ENCODE measurements around the gene RAC3.

RAC3 gene

DNA sequence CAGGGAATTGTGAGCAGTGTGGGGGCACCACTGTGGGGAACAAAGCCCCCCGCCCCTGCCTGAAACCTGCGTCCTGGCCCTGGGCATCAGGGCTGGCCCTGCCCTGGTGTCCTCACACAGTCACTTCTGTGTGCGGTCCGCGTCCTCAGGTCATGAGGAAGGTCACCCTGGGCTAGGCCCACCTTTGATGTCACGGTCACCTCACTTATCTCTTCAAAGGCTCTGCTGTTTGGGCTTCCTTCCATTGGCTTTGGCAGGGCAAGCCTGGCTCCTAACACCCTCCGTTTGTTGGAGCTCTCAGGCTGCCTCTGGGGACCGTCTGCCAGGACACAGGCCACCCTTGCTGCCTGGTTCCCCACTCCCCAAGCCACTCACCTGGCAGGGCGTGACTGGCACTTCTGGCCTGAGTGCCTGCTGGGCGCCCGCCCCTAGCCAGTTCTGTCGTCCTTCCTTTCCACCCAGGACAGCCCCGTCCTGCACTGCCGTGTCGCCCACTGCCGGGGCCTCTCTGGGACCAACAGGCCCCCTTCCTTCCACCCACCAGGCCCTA, 17.6 kb upstream of the RAC3 start:
- DNase-seq = no peak

- no peak for DNase-seq
These were observed 17.0 kb upstream of the RAC3 start for GRCh38 chr17:82014432-82014831.

DNA sequence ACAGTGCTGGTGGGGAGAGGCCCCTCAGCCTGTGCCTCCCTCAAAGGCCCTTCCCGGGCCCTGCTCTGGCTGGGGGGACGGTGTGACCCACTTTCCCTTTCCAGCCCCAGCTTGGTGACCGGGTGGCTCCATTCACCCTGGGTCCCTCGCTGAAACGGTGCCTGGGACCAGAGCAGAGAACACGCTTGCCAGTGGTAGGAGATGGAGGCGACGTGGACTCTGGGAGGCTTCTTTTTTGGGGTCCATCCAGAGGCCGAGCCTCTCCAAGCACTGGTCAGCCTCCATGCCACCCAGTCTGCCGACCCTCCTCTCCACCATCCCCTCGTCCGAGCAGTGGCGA, 16.5 kb upstream of the RAC3 start:
- DNase-seq = no peak

- DNase-seq = no peak
These were observed 16.0 kb upstream of the RAC3 start for GRCh38 chr17:82015311-82015971.

- DNase-seq = no peak
These were observed 15.2 kb upstream of the RAC3 start for GRCh38 chr17:82016061-82016874.

DNA sequence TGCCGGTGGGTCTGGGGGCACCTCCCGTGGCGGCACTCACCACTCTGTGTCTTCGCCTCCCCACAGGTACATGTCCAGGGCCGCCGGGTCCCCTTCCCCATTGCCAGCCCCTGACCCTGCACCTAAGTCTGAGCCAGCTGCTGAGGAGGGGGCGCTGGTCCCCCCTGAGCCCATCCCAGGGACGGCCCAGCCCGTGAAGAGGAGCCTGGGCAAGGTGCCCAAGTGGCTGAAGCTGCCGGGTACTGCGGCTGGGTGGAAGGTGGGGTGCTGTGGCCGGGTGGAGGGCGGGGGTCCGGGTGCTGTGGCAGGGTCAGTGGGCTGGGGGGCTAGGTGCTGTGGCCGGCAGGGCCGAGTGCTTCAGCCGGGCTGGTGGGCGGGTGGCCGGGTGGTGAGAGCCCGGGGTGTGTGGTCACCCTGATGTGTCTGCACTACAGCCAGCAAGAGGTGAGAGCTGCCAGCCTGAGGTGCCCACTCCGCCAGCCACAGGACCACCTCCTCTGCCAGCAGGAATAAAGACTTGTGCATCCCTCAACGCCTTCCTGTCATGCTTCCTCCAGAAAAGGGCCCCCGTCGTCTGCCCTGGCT, 14.5 kb upstream of the RAC3 start:
- DNase-seq = no peak

- DNase-seq = no peak
These were observed 13.8 kb upstream of the RAC3 start for GRCh38 chr17:82017612-82018151.

DNA sequence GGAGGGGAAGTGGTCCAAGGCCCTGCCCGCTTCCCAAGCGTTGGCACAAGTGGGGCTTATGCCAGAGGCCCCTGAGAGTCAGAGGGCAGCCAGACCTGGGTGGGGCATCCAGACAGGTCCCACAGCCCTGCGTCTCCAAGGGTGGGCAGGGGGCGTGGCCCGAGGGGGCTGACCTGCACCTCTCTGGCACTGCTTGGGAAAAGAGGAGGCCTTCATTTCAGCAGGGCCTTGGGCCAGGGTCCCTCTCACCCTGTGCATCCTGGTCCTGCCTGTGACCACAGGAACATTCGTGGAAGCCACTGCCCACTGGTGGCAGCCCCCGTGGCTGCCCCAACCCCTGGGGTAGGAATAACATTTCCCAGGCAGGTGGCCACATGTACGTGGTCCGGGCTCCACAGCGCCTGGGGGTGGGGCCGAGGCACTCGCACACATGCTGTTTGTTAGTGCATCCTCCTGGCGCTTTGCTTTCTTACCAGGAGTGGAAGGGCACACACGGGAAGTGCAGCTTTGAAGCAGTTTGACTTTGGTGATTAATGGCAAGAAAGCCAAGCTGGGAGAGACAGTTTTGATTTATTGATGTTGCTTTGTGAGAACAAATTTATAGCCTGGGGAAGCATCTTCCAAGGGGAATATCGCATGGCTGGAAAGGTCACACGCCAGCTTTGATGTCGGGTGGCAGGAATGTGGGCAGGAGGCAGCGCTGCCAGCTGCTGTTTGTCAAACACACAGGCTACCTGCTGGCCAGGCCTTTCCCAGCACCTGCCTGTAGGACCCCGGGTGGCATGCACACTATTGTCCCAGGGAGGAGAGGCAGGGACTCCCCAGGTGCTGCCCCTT, 13.1 kb upstream of the RAC3 start:
- no peak for DNase-seq

- no peak for DNase-seq
These were observed 12.3 kb upstream of the RAC3 start for GRCh38 chr17:82018989-82019689.

DNA sequence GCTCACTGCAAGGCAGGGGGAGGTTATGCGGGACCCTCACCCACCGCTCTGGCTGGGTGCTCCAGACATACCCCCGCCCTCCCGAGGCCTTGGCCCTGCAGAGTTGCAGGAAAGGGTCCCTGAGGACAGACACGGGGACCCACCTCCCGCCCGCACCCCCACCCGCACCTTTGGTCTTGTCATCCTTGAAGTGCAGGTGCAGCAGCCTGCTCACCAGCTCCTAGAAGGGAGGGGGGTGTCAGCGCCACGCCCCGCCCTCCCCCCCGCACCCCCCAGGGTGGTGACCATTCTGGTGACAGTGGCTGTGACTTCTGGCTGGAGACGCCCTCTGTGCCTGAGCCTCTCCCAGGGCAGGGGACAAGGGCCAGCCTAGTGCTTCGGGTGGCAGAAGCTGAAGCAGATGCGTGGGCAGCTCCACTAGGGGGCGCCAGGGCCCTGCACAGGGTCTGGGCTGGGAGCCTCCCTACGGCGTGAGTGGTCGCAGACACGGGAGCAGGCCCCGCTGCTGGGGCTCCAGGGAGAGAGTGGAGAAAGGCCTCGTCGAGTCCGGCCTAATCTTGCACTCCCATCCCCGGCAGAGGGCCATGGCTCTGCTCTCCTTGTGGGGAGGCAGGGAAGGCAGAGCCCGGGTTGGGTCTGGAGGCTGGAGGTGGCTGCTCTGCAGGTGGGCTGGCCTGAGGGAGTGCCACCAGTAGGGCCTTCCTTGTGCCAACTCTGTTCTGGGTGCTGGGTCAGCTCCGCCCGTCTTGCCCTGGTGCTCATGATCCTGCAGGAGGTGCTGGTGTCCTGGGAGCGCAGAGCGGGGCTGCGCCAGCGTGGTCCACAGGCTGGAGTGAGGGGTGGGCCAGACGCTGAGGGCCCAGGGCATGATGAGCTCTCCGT, 11.5 kb upstream of the RAC3 start:
- DNase-seq = peak; percentile 70 to 75

GRCh38 chr17:82020572-82021106, 10.8 kb upstream of the RAC3 start:
- DNase-seq = no peak

GRCh38 chr17:82021107-82021899, 10.2 kb upstream of the RAC3 start:
- DNase-seq = no peak

GRCh38 chr17:82021900-82022309, 9.6 kb upstream of the RAC3 start:
- no peak for DNase-seq

DNA sequence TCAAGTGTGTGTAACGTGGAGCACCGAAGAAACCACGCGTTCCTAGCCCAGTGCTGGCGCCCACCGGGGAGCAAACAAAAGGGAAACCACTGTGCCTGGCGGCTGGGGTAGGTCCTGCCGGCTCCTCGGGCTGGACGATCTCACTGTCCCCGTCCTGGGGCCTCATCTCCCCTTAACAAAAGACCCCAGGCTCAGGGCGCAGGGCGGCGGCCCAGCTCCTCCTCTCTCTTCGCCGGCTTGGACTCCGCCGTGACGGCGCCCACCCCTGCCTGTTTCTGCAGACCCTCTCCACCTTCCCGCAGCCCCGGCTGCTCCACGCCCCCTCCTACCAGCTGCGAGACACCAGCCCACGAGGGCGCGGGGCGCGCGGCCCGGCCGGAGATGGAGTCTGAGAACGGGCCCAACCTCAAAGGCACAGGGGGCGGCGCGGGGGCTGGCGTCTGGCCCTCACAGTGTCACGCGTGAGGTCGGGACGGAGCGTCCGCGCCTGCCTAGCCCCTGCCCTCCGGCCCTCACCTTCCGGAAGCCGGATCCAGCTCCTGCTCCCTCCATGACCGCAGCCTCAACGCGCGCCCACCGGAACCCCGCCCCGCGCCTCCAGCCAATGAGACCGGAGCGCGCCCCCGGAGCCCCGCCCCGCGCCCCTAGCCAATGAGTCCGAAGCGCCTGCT, 9.0 kb upstream of the RAC3 start, which contains the start of gene CENPX:
Gene CENPX (minus strand): TSS at position 569 of the 671 bp plus-strand sequence. CDS start 17 bp downstream, at position 552.
- no peak for DNase-seq

- peak; percentile 99 for DNase-seq
These were observed 8.5 kb upstream of the RAC3 start, which contains the start of gene LRRC45 for GRCh38 chr17:82022981-82023446. Gene LRRC45 (plus strand): TSS chr17:82023305. CDS start chr17:82023644, 339 bp downstream.

- no peak for DNase-seq
These were observed 7.8 kb upstream of the RAC3 start for GRCh38 chr17:82023447-82024241.

DNA sequence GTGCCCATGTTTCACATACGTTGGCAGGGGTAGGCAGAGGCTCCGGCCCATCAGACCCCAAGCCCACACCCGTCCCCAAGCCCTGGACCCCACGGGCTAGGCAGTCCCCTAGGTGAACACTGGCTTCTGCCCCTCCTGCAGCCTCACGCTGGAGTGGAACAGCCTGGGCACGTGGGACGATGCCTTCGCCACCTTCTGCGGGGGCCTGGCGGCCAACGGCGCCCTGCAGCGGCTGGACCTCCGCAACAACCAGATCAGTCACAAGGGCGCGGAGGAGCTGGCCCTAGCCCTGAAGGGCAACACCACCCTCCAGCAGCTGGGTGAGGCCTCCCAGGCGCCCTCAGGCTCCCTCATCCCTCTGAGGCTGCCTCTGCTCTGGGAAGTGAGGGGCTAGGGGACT, 6.6 kb upstream of the RAC3 start:
- DNase-seq = no peak

Measured in stimulated activated CD4-positive, alpha-beta T cell treated with anti-CD3 and anti-CD28 coated beads, Interleukin-2, amount 100 ng/mL, for 48 hours (primary cell).